GM21717 (cell line): Measurements from ENCODE around the gene COLGALT1.
"Not testable (repeated sequence)": the region's sequence is repeated elsewhere in the genome, so short reads cannot be mapped to it uniquely, and the experiment has no call there.

Experiments
- ATAC-seq: cut with Tn5 transposase; IDR thresholded peaks from one replicate; pipeline ENCODE4 v1.9.1; 2021; ENCODE audit warnings: mild to moderate bottlenecking, moderate library complexity; ENCODE audit not compliant: unreplicated experiment

COLGALT1 gene

DNA sequence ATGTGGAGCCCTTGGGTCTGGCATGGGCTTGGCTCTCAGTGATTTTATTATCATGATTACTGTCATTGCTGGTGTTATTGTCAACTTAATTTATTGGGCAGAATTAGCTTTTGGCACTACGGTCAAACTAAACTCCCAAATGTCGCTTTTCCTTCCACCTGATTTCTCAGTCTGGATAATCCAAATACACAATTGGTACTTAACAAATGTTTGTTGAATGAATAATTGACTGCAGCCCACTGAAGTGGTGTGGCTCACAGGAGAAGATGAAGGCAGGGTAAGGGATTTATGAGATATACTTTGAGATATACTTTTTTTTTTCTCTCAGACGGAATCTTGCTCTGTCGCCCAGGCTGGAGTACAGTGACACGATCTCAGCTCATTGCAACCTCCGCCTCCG lies 1.5 kb downstream of the COLGALT1 start:
- no peak for ATAC-seq

DNA sequence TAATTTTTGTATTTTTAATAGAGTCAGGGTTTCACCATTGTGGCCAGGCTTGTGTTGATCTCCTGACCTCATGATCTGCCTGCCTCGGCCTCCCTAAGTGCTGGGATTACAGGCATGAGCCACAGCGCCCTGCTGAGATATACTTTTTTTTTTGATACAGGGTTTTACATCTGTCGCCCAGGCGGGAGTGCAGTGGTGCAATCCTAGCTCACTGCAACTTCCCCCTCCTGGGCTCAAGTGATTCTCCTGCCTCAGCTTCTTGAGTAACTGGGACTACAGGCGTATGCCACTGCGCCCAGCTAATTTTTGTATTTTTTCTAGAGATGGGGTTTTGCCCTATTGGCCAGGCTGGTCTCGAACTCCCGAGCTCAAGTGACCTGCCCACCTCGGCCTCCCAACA lies 2.0 kb downstream of the COLGALT1 start:
- no peak for ATAC-seq

DNA sequence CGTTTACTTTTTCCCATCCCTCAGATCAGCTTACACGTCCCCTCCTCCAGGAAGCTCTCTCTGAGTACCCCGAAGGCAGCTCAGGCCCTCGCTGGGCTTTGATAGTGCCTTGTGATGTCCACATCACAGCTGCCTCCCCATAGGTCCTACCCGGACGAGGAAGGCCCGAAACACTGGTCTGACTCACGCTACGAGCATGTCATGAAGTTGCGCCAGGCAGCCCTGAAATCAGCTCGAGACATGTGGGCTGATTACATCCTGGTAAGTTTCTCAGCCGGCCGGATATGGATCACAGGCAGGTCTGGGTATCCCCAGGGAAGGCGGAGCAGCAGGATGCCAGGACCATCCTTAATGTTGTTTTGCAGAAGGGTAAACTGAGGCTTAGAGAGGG lies 4.8 kb downstream of the COLGALT1 start:
- ATAC-seq, result no peak

DNA sequence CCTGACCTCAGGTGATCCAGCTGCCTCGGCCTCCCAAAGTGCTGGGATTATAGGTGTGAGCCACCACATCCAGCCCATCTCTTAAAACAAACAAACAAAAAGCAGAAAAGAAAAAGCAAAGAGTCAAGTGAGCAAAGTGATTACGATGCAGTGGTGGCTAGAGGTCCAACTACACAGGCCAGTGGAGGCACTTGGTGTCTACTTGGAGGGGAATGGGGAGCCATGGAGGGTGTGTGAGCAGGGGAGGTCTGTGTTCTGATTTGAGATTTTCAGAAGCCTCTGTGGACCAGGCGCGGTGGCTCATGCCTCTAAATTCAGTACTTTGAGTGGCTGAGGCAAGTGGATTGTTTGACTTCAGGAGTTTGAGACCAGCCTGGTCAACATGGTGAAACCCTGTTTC lies 6.6 kb downstream of the COLGALT1 start:
- no peak for ATAC-seq

DNA sequence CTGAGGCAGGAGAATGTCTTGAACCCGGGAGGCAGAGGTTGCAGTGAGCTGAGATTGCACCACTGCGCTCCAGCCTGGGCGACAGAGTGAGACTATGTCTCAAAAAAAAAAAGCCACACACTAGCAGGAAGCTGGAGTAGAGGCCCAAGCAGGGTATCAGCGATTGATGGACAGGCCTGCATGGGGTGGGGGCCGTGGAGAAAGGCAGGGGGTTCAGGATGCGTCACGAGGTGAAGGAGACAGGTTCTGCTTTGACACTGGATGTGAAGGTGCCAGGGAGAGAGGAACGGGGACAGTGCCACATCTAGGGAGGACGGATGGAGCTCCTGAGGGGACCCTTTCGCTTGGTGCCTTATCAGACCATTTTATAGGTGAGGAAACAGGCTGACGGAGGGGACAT lies 7.1 kb downstream of the COLGALT1 start:
- ATAC-seq, result no peak

DNA sequence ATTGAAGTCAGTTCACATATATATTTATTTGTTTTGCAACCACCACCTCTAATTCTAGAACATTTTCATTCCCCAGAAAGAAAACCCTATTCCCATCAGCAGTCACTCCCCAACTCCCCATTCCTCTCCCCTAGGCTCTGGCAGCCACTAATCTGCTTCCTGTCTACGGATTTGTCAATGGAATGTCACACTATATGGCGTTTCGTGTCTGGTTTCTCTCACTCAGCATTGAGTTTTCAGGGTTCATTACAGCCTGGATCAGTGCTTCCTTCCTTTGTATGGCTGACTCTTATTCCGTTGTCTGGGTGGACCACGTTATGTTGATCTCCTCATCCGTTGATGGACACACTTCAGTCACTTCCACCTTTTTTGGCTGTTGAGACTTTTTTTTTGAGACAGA lies 9.3 kb downstream of the COLGALT1 start:
- ATAC-seq, result no peak

DNA sequence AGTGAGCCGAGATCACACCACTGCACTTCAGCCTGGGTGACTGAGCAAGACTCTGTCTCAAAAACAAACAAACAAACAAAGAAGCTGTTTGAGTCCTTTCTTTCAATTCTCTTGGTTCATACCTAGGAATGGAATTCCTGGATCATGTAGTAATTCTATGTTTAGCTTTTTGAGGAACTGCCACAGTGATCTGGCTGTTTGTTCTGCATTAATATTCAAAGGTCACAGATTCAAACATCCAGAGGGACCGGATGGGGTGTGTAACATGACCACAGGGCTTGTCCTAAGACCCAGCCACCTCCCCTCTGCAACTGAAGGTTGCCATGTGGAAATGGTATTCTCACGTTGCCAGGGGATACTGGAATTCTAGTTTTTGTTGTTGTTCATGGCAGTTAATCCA lies 10.2 kb downstream of the COLGALT1 start:
- no peak for ATAC-seq

DNA sequence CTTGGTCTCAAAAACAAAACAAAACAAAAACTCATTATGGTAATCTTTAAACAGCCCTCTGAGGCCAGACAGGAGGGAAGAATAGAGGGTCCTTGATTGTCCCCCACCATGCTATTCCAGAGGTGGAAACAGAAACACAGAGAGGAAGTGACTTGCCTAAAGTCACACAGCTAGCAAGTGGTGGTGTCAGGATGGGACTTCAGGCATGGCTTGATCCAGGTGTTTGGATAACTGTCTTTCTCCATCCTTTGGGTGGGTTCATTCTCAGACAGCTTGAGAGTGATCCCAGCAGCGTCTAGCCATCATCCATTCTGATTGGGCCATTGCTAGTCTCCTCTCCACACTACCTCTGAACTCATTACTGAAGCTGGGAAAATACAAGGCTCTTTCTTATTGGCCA lies 12.5 kb downstream of the COLGALT1 start:
- ATAC-seq, result no peak

DNA sequence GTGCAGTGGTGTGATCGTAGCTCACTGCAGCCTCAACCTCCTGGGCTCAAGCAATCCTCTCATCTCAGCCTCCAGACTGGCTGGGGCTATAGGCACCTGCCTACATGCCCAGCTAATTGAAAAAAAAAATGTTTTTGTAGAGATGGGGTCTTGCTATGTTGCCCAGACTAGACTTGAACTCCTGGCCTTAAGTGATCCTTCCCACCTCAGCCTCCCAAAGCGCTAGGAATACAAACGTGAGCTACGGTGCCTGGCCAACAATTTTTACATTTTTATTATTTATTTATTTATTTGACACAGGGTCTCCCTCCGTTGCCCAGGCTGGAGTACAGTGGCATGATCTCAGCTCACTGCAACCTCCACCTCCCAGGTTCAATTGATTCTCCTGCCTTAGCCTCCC lies 14.8 kb downstream of the COLGALT1 start:
- ATAC-seq, result not testable (repeated sequence)

DNA sequence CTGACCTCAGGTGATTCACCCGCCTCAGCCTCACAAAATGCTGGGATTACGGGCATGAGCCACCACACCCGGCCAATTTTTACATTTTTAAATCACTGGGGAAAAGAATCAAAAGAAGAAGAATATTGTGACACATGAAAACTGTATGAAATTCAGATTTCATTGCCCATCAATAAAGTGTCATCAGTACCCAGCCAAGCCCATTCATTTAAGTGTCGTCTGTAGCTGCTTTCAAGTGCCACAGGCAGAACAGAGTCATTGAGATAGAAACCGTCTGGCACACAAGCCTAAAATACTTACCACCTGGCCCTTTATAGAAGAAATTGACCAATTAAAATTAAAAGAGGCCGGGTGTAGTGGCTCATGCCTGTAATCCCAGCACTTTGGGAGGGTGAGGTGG lies 15.3 kb downstream of the COLGALT1 start:
- no peak for ATAC-seq

DNA sequence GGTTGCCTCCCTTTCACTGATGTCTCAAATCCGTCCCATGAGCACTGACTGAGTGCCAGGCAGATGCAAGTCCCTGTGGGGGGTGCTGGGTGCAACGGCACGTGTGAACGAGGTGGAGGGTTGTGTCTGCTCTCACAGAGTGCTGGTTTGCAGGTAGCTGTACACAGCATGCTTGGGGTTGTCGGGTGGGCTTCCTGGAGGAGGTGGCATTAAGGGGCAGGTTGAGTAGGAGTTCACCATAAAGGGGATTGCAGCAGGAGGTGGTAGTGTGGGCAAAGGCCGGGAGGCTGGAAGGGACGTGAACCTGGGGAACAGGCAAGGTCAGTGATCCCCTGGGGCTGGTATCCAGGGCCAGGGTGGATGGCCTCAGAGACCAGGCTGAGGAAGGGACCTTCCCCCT lies 17.2 kb downstream of the COLGALT1 start:
- ATAC-seq, result no peak

DNA sequence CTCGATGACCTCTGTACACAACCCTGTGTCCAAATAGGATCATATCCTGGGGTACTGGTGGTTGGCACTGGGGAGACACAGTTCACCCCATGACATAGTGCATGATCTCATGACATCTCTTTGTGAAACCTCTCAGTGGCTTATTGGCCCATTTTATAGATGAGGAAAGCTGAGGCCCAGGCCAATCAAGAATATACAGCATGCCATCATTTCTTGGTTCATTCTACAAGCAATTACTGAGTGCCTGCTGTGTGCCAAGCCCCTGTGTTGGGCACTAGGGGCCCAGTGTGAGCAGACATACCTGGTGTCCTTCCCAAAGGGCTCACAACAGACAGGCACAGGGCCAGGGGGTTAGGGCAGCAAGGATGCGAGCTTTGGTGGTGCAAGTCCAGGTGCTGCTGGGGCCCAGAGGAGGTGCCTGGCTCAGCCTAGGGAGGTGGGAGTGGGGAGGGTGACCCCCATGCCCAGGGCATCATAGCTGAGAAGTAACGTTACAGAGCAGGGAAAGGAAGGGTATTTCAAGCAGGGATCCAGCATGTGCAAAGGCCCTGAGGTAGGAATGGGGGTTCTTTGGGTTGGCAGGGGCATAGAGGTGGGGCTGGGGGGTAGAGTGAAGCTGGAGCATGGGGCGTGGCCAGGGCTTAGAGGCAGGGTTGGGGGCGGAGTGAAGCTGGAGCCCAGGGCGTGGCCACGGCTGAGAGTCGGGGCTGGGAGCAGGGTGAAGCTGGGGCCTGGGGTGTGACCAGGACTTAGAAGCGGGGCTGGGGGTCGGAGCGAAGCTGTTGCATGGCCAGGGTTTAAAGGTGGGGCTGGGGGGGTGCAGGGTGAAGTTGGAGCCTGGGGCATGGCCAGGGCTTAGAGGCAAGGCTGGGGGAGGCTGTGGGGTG lies 20.7 kb downstream of the COLGALT1 start:
- no peak for ATAC-seq

DNA sequence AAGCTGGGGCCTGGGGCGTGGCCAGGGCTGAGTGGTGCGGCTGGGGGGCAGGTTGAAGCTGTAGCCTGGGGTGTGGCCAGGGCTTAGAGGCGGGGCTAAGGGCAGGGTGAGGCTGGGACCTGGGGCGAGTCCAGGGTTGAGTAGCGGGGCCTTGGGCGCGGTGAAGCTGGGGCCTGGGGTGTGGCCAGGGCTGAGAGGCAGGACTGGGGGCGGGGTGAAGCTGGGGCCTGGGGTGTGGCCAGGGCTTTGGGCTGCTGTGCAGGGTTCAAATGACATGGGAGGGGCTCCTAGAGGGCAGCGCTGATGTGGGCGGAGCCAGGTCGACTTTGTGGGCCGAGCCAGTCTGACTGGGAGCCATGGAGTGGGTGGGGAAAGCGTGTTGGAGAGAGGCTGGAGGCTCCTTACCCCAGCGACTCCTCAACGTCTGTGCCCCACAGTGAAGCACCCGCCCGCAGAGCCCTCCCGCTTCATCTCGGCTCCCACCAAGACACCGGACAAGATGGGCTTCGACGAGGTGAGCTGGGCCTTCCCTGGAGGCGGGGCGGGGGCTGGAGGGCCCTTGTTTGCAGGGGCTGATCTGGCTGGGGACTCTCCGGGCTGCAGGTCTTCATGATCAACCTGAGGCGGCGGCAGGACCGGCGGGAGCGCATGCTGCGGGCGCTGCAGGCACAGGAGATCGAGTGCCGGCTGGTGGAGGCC lies 21.5 kb downstream of the COLGALT1 start:
- ATAC-seq, result no peak

DNA sequence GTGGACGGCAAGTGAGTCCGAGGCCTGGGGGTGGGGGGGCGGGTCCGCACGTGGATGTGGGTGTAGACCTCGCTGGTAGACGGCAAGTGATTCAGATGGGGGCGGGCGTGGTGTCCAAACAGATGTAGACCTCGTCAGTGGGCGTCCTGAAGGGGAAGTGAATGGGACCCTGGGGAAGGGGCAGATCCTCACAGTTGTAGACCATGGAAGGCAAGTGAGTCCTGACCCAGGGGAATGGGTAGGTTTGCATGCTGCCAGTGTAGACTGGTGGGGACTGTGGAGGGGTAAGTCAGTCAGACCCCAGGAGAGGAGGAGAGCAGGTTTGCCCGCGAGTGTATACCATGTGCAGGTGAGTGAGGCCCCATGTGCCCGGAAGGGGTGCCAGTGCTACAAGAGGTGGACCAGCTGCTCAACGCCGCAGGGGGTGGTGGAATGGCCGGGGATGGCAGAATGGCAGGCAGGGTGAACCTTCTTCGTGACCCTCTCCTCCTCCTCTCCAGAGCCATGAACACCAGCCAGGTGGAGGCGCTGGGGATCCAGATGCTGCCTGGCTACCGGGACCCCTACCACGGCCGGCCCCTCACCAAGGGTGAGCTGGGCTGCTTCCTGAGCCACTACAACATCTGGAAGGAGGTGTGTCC lies 22.1 kb downstream of the COLGALT1 start:
- ATAC-seq, result no peak

DNA sequence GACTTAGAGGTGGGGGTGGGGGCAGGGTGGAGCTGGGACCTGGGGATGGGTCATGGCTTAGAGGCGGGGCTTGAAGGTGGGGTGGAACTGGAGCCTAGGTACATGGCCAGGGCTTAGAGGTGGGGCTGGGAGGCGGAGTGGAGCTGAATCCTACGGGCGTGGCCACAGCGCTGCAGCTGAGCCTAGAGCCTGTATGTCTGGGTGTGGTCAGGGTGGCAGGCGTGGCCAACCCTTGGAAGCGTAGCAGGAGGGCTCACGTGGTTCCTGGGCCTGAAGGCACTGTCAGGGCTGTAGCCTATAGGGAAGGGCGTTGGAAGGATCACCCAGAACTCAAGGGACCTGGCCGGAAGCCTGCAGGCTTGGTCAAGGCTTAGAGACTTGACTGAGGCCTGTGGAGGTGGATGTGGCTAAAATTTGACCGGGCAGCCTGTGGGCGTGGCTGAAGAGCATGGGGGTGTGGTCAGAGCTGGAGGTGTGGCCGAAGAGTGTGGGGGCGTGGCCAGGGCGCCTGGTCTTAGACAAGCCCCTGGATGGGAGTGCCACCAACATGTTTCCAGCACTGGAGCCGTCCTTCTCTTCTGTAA lies 24.3 kb downstream of the COLGALT1 start:
- no peak for ATAC-seq

DNA sequence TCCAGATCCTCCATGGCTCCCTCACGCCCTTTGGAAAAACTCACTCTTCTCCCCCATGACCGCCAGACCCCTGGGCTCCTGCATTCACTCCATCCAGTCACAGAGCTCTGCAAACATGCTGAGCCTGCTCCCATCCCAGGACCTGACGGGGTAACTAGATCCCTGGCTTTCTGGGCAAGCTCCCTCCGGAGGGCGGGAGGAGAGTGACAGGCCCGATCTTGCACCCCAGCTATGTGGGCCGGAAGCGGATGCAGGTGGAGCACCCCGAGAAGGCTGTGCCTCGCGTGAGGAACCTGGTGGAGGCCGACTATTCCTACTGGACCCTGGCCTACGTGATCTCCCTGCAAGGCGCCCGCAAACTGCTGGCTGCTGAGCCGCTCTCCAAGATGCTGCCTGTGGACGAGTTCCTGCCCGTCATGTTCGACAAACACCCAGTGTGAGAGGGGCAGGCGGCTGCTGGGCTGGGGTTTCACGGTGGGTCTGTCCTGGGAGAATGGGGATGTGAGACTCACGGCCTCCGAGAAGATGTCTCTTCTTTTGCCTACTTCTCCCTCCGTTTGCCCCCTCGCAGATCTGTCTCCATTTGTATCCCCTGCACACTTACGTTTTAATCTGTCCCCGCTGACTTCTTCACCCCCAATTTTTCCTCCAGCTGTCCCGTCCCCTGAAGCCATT lies 25.2 kb downstream of the COLGALT1 start:
- ATAC-seq, result no peak

DNA sequence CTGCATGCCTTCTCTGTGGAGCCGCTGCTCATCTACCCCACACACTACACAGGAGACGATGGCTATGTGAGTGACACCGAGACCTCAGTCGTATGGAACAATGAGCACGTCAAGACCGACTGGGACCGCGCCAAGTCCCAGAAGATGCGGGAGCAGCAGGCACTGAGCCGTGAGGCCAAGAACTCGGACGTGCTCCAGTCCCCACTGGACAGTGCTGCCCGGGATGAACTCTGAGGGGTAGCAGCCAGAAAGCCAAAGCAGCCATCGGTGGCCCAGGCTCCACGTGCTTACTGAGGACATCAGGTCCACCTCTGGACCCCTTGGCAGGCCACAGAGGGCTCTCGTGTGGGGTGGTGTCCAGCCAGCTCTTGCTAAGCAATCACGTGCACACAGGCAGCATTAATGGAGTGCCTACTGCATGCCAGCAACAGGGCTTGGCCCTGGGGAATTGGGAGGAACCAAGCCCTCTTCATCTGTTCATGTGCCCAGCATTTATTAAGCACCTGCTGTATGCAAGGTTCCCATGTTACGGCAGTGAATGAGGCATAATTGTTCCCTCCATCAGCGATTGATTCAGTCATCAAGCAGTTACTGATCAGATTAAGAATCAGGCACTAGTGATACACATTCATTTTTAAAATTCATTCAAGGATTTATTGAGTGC lies 25.9 kb downstream of the COLGALT1 start:
- no peak for ATAC-seq

DNA sequence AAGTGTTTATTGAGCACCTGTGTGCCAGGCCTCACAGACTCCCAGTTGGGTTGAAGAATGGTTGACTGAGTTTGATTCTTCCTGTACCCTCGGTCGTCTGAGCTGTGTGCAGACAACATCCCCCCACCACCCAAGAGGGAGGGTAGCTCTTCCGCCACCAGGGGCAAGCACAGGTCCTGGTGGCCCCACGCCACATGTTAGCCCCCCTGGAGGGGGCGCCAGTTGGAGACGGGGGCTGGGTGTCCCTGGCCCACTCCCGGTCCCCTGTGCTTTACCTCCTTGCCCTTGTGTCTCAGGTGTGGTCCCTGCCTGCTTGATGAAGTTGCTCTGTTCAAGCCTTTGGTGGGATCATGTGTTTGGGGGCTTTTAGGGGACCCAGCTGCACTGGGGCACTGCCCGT lies 27.2 kb downstream of the COLGALT1 start:
- no peak for ATAC-seq

DNA sequence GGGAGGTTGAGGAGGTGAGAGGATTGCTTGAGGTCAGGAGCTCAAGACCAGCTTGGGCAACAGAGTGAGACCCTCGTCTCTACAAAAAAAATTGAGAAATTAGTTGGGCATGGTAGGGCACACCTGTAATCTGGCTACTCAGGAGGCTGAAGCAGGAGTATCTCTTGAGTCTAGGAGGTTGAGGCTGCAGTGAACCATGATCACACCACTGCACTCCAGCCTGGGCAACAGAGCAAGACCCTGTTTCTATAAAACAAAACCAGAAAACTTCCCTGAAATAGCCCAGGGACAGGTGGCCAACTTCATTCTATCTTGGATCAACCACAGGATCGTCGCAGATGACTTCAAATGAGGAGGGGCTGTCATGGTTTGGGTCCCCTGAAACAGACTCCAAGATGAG lies 28.7 kb downstream of the COLGALT1 start:
- no peak for ATAC-seq

DNA sequence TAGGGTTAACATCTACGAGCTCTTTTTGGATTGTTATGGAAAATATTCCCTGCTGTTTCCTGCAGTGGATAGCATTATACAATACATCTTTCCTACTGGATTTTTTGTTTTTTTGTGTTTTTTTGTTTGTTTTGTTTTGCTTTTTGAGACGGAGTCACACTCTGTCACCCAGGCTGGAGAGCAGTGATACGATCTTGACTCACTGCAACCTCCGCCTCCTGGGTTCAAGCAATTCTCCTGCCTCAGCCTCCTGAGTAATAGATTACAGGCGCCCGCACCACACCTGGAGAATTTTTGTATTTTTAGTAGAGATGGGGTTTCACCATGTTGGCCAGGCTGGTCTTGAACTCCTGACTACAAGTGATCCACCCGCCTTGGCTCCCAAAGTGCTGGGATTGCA lies 29.9 kb downstream of the COLGALT1 start:
- ATAC-seq, result not testable (repeated sequence)
